GM12878 (cell line): ENCODE measurements around the gene ZNF519.

Source experiments
- IRF3 ChIP-seq: fragments of 450-650 bp; IDR thresholded peaks from 2 replicates; pipeline ENCODE4 v1.6.1; 2014; ENCODE audit warnings: mild to moderate bottlenecking
- MTA3 ChIP-seq: IDR thresholded peaks from 2 replicates; pipeline ENCODE4 v1.6.1; 2012; ENCODE audit warnings: low read length, inconsistent platforms, borderline replicate concordance
- MYC ChIP-seq: IDR thresholded peaks from 2 replicates; pipeline ENCODE4 v1.6.1; 2011; ENCODE audit warnings: mild to moderate bottlenecking, low read length, moderate library complexity, inconsistent platforms; ENCODE audit not compliant: insufficient read depth, insufficient replicate concordance, insufficient read length, severe bottlenecking
- POLR2A ChIP-seq: IDR thresholded peaks from 2 replicates; pipeline ENCODE4 v1.6.1; 2011; ENCODE audit warnings: low read depth, mild to moderate bottlenecking, low read length
- RAD21 ChIP-seq: IDR thresholded peaks from 2 replicates; pipeline ENCODE4 v1.6.1; 2011; ENCODE audit warnings: mild to moderate bottlenecking, low read depth, low read length, moderate library complexity; ENCODE audit not compliant: insufficient read depth
- SP1 ChIP-seq: IDR thresholded peaks from one replicate; pipeline ENCODE4 v1.6.1; 2011; ENCODE audit warnings: low read depth, low read length
- SREBF1 ChIP-seq: IDR thresholded peaks from 2 replicates; pipeline ENCODE4 v1.6.1; 2012; ENCODE audit warnings: mild to moderate bottlenecking, low read length
- SREBF2 ChIP-seq: IDR thresholded peaks from 2 replicates; pipeline ENCODE4 v1.6.1; 2012; ENCODE audit warnings: mild to moderate bottlenecking, low read length

GRCh38 chr18:14086458-14087231 lies 45.6 kb downstream of the ZNF519 start:
- TF ChIP-seq RAD21 (peak; percentile 96), SREBF2 (no peak), MYC (no peak), SP1 (no peak), POLR2A (no peak), MTA3 (no peak), SREBF1 (no peak), IRF3 (no peak)
